Uterus (tissue), 4 donors: Measurements from ENCODE around the gene ALDH4A1. TPM values are rescaled to one million over a fixed set of nuclear protein-coding genes. Genes with fewer than 3 reads are reported as not detected.

Experiments used
- DNase-seq, 2 donors: peaks; one replicate each; pipeline ENCODE4 v3.0.0-alpha.2; 2019 to 2020
- H3K27ac ChIP-seq, 2 donors: fragments of 200-600 bp; sonication (generic); 1 replicate in 1 of 2; 2 replicates in 1 of 2; pipeline ENCODE4 v1.5.1; 2016 to 2018
- H3K27me3 ChIP-seq, 2 donors: fragments of 200-600 bp; sonication (generic); one replicate each; pipeline ENCODE4 v1.5.1; 2018 to 2019; ENCODE audit warnings: control low read depth in 1 of 2
- H3K36me3 ChIP-seq, 2 donors: fragments of 200-600 bp; sonication (generic); one replicate each; pipeline ENCODE4 v1.5.1; 2019; ENCODE audit warnings: control low read depth in 1 of 2
- H3K4me1 ChIP-seq, 2 donors: fragments of 200-600 bp; sonication (generic); one replicate each; pipeline ENCODE4 v1.5.1; 2018 to 2019; ENCODE audit warnings: control low read depth in 1 of 2
- H3K4me3 ChIP-seq, 2 donors: fragments of 200-600 bp; sonication (generic); 1 replicate in 1 of 2; 2 replicates in 1 of 2; pipeline ENCODE4 v1.5.1; 2018 to 2019; ENCODE audit warnings: mild to moderate bottlenecking in 1 of 2
- H3K9me3 ChIP-seq, 2 donors: fragments of 200-600 bp; sonication (generic); one replicate each; pipeline ENCODE4 v1.5.1; 2019; ENCODE audit warnings: control low read depth in 1 of 2
- POLR2A ChIP-seq, 2 donors: fragments of 450-650 bp; IDR thresholded peaks; one replicate each; pipeline ENCODE4 v1.6.1; 2016; ENCODE audit warnings: antibody characterized with exemption in 2 of 2, mild to moderate bottlenecking in 1 of 2, moderate library complexity in 1 of 2
- intact Hi-C: fragments of 100-400 bp; cut with DNase I; formaldehyde crosslinking; loops from one replicate; pipeline ENCODE4 v1.15.1; 2023; ENCODE audit warnings: low total_unique reads
- total RNA-seq, 4 donors: library from RNA; depleted of rRNA in 3 of 4; stranded (reverse); fragments of >200 nt in 3 of 4; gene quantifications; one replicate each; pipeline versions ENCODE4 v1.1.0 to v1.2.4, GENCODE V29; 2014 to 2023
- TF ChIP-seq, protein P1 (sequence below), 4 experiments: fragments of 200-600 bp in 2 of 4; fragments of 450-650 bp in 2 of 4; sonication (generic) in 2 of 4; IDR thresholded peaks; one replicate each; pipeline ENCODE4 v1.5.1; 2016 to 2019; ENCODE audit warnings: antibody characterized with exemption in 4 of 4, mild to moderate bottlenecking in 2 of 4, moderate library complexity in 1 of 4
- donor health status: DM: yes; HTN: yes; CAD: no.

Gene ALDH4A1
- total RNA-seq = 10 to 100 TPM in 2 of 4 donors, 1 to 10 TPM in 2; 2.6 to 18.5 (median 10.3) TPM

DNA sequence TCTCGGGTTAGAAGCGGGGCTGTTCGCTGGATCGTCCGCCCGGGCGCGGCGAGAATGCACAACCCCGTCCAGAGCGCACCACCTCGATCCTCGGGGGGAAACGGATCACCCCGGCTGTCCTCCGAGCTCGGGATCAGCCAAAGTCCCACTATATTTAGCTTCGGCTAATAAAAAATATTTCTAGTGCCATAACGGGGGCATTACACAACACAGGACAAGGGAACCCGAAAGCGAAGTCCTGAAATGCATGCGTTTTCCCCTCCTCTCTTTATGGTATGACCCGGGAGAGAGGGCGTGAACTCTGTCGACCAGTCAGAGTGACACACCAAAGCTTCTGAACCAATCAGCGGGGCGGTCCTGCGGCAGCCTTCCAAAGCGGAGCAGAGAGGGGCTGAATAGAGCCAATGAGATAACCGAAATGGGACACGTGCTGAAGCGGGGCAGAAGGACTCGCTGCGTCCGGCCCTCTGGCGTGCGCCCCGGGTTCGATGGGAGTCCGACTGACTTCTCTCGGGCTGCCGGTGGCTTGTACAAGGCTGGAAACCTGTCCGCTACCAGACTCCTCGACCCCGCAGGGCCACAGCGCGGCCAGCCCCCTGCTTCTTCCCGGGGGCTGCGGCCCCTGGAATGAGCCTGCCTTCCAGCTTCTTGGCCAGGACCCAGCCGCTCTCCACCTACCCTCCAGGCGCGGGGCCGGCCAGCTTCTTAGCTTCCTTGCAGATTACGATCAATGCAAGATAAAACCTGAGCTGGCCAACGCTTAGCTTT lies at the start of gene ALDH4A1:
TSS of gene ALDH4A1 (minus strand) at position 33 of the 768 bp plus-strand sequence. CDS start at position 1, 32 bp downstream.
- intact Hi-C loops = no loop called here
- H3K27me3 ChIP-seq = no peaks in the 10 kb centered on the region

DNA sequence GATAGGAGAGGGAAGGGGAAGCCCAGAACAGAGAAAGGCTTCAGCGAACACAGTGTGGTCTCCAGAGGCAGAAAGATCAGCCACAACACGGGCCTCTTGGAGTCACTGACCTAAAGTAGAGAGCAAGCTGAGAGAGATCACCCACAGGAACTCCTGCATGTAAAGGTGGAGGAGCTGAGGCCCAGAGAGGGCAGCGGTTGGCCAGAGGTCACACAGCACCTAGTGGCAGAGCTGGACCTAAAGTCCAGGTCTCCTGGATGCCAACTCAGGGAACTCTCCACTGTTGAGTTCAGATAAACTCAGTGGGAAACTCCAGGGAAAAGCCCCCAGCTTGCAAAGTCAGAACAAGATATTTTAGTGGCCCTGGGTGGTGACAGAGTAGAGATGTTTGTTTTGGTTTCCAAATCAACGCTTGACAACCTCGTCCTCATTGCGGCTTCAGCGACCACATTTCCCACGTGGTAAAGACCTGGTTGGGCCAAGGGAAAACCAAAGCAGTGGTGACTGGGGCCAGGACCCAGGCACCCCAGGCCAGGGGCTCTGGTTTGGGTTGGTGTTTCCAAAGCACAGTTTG lies 49.5 kb upstream of the ALDH4A1 start:
- H3K4me3 ChIP-seq = no peak overlapping the region
- peak overlapping the region; percentile 82 to 92 for H3K27ac ChIP-seq
- TF ChIP-seq, protein P1, sequence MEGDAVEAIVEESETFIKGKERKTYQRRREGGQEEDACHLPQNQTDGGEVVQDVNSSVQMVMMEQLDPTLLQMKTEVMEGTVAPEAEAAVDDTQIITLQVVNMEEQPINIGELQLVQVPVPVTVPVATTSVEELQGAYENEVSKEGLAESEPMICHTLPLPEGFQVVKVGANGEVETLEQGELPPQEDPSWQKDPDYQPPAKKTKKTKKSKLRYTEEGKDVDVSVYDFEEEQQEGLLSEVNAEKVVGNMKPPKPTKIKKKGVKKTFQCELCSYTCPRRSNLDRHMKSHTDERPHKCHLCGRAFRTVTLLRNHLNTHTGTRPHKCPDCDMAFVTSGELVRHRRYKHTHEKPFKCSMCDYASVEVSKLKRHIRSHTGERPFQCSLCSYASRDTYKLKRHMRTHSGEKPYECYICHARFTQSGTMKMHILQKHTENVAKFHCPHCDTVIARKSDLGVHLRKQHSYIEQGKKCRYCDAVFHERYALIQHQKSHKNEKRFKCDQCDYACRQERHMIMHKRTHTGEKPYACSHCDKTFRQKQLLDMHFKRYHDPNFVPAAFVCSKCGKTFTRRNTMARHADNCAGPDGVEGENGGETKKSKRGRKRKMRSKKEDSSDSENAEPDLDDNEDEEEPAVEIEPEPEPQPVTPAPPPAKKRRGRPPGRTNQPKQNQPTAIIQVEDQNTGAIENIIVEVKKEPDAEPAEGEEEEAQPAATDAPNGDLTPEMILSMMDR (IDR thresholded peaks at IDR 0.05) = no peak
- no peak for TF ChIP-seq POLR2A (IDR thresholded peaks at IDR 0.05)
- intact Hi-C loops = no loop called here
- H3K36me3 ChIP-seq = no peaks in the 10 kb centered on the region
- peaks cover 9 to 43% of the 10 kb centered on the region in 2 donors for H3K4me1 ChIP-seq
- no peak for DNase-seq
- no peaks in the 10 kb centered on the region for H3K27me3 ChIP-seq
- no peaks in the 10 kb centered on the region for H3K9me3 ChIP-seq

More for the DNA sequence above, at the start of gene ALDH4A1:
- Histone ChIP-seq H3K27ac (peak within 1 kb of the TSS; percentile 90 to 93), H3K9me3 (no peaks in the 10 kb centered on the region), H3K36me3 (no peaks in the 10 kb centered on the region), H3K4me1 (no peaks in the 10 kb centered on the region), H3K4me3 (peak within 1 kb of the TSS; percentile 56 to 73)
- peak; percentile 98 to 99 for DNase-seq
- TF ChIP-seq POLR2A (IDR thresholded peaks at IDR 0.05) = peak; percentile 39 to 40
- TF ChIP-seq, protein P1 (IDR thresholded peaks at IDR 0.05) = peak in 2 of 4 experiments; percentile 12 to 21

GRCh38 chr1:18951416-18951815 lies 49.1 kb upstream of the ALDH4A1 start:
- intact Hi-C loops = no loop called here

GRCh38 chr1:18950401-18951026 lies 48.2 kb upstream of the ALDH4A1 start:
- Histone ChIP-seq H3K27me3 (no peaks in the 10 kb centered on the region), H3K27ac (peak overlapping the region; percentile 82 to 92), H3K9me3 (no peaks in the 10 kb centered on the region), H3K36me3 (no peaks in the 10 kb centered on the region), H3K4me1 (peaks cover 9 to 44% of the 10 kb centered on the region in 2 donors), H3K4me3 (peak overlapping the region; percentile 7 to 15)
- TF ChIP-seq, protein P1 (IDR thresholded peaks at IDR 0.05) = no peak
- peak in 1 of 2 donors; percentile 26 for TF ChIP-seq POLR2A (IDR thresholded peaks at IDR 0.05)
- intact Hi-C loops = no loop called here
- peak in 1 of 2 donors; percentile 48 for DNase-seq

More at GRCh38 chr1:18951416-18951815, 49.1 kb upstream of the ALDH4A1 start:
- H3K4me1 ChIP-seq = peaks cover 9 to 43% of the 10 kb centered on the region in 2 donors
- no peaks in the 10 kb centered on the region for H3K27me3 ChIP-seq
- TF ChIP-seq POLR2A (IDR thresholded peaks at IDR 0.05) = no peak
- TF ChIP-seq, protein P1 (IDR thresholded peaks at IDR 0.05) = no peak
- H3K9me3 ChIP-seq = no peaks in the 10 kb centered on the region
- H3K27ac ChIP-seq = peak overlapping the region; percentile 82 to 92
- no peaks in the 10 kb centered on the region for H3K36me3 ChIP-seq
- DNase-seq = no peak
- no peak overlapping the region for H3K4me3 ChIP-seq
